HG03097 (cell line): ENCODE data around the gene SDSL.

Source experiments
- ATAC-seq: cut with Tn5 transposase; IDR thresholded peaks from one replicate; pipeline ENCODE4 v1.9.1; 2021; ENCODE audit not compliant: unreplicated experiment, low FRiP score

Gene SDSL

GRCh38 chr12:113422030-113422885, at the start of gene SDSL:
SDSL (plus strand) TSS chr12:113422380; CDS start chr12:113427983, 5,603 bp downstream.
- peak; percentile 87 for ATAC-seq

DNA sequence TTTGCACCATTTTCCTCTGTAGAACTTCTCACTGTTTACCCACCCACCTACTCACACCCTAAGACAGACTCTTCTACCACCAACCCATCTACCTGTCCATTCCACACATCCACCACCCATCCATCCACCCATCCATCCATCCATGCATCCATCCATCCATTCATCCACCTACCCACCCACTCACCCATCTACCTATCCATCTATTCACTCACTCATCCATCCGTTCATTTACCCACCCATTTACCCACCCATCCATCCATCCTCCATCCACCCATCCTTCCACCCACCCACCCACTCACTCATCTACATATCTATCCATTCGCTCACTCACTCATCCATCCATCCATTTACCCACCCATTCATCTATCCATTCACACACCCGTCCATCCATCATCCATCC, 48.7 kb upstream of the SDSL start:
- ATAC-seq, result no peak

DNA sequence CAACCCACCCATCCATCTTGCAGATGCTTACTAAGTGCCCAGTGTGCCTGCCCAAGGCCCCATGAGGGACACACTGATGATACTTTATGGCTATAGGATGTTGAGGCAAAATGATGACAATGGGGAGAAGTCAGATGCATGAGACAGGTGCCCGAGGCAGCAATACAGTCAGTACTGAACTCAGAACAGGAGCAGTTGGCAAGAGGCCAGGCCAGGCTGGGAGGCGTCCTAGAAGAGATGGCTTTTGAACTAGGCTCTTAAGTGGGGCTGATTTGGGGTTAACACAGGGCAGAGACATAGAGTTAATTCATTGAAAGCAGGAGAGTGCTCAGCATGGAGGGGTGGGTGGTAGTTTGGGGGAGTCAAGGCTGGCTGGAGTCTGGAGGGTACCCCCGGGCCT, 48.2 kb upstream of the SDSL start:
- no peak for ATAC-seq

GRCh38 chr12:113374823-113375428, 47.3 kb upstream of the SDSL start:
- ATAC-seq, result no peak

DNA sequence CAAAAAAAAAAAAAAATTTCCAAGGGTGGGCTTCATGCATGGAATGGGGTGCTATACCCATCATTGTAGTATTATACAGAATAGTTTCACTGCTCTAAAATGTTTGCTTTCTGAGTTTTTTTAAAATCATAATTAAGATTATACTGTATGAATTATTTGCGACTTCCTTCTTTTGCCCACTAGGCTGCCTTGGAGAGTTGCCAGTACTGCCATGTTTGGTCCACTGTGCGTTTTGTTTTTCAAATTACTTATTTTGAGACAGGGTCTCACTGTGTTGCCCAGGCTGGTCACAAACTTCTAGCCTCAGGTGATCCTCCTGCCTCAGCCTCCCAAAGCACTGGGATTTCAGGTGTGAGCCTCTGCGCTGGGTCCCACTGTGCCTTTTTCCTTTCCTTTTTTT, 43.9 kb upstream of the SDSL start:
- ATAC-seq, result no peak

DNA sequence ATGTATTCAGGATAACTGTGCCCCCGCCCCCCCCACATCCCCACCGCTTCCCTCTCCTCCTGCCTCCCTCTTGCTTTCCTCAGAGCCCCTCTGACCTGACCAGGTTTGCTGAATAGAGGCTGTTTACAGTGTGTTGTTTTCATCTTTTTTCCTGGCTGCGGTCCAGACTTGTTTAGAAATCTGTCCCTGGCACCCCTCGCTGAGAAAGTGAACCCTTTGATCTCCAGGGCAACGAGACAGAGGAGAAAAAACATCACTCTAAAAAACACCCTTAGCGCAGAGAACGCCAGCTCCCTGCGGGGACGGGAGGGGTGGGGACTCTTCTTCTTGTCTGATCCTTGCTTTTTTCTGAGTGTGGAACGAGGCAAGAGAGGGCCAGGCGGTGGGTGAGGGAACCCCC, 41.0 kb upstream of the SDSL start:
- no peak for ATAC-seq

GRCh38 chr12:113382206-113382605, 40.0 kb upstream of the SDSL start:
- no peak for ATAC-seq

DNA sequence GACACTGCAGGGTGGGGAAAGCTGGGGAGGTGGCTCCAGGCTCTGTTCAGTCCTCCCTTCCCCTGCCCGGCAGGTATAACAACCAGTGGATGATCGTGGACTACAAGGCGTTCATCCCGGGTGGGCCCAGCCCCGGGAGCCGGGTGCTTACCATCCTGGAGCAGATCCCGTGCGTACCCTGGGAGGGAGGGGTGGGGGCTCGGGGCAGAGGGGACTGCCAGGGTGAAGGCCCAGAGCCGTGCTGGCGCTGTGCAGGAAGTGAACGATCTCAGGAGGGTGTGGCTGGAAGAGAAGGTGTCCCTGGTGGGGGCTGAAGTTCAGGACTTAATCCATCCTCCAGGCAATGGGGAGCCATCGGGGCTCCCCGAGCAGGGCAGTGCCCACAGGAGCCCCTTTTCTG, 37.4 kb upstream of the SDSL start:
- ATAC-seq, result no peak

DNA sequence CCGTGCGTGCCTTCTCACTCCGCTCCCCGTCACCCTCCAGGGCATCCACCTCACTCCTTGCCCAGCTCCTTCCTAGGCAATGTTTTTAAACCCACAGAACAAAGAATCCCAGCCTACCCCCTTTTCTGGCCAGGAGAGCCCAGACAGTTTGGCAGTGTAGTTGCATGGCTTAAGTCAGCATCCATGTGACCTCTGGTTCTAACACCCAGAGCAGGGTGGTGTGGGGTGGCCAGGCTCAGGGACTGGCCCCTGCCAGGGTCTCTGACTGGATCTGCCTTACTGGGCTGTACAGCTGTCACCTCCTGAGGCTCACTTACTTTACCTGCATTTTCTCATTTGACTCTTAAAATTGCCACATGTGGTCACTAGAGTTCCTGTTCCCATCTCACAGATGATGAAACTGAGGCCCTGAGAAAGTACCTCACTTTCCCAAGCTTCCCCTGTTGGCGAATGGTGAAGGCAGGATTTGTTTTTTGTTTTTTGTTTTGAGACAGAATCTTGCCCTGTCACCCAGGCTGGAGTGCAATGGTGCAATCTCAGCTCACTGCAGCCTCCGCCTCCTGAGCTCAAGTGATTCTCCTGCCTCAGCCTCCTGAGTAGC, 36.8 kb upstream of the SDSL start:
- no peak for ATAC-seq

- no peak for ATAC-seq
These were observed 35.2 kb upstream of the SDSL start for GRCh38 chr12:113386866-113387566.

DNA sequence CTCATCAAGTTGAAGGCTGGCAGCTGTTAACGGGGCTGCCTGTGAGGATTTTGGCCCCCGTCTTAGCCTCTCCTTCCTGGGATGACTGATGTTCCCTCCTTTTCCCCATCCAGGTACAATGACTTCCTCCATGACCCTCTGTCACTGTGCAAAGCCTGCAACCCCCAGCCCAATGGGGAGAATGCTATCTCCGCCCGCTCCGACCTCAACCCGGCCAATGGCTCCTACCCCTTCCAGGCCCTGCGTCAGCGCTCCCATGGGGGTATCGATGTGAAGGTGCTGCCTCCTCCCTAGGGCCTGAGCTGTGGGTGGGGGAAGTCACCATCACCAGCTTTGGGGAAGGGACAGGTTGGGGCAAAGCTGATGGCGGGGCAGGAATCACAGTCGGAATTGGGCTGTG, 34.5 kb upstream of the SDSL start:
- no peak for ATAC-seq

GRCh38 chr12:113388351-113388750, 33.8 kb upstream of the SDSL start:
- ATAC-seq, result no peak

DNA sequence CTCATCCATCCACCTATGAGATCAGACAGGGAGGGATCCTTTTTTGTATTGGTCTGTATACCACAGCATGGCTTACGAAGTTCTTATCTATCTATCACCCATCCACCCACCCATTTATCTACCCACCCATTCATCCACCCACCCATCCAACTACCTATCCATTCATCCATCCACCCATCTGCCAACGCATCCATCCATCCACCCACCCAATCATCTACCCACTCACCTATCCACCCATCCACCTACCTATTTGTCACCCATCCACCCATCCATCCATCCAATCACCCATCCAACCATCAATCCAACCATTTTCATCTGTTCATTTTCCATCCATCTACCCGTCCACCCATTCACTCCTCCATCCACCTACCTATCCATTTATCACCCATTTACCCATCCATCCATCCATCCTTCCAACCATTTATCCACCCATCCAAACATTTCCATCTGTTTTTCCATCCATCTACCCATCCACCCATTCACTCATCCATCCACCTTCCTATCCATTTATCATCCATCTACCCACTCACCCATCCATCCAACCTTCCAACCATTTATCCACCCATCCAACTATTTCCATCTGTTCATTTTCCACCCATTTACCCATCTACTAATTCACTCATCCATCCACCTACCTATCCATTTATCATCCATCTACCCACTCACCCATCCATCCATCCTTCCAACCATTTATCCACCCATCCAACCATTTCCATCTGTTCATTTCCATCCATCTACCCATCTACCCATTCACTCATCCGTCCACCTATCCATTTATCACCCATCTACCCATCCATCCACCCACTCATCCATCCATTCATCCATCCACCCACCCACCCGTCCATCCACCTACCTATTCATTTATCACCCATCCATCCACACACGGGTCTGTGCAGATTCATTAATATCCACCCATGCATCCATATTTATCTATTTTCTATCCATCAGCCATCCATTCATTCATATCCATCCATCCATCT, 31.8 kb upstream of the SDSL start:
- no peak for ATAC-seq

DNA sequence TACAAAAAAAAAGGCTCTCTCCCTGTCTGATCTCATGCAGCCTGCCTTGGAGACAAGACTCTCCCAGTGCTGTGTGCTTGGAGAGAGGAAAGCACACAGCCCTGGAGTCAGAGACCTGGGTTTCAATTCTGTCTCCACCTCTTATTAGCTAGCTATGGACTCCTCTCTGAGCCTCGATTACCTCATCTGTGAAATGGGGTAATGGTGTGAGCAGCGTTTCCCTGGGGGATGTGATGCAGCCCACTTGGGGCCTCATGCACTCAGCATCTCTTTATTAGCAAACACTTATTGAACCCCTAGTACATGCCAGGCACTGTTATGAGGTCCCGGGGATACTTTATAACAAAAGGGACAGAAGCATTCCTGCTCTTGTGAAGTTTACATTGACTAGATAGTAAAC, 31.0 kb upstream of the SDSL start:
- ATAC-seq, result no peak

DNA sequence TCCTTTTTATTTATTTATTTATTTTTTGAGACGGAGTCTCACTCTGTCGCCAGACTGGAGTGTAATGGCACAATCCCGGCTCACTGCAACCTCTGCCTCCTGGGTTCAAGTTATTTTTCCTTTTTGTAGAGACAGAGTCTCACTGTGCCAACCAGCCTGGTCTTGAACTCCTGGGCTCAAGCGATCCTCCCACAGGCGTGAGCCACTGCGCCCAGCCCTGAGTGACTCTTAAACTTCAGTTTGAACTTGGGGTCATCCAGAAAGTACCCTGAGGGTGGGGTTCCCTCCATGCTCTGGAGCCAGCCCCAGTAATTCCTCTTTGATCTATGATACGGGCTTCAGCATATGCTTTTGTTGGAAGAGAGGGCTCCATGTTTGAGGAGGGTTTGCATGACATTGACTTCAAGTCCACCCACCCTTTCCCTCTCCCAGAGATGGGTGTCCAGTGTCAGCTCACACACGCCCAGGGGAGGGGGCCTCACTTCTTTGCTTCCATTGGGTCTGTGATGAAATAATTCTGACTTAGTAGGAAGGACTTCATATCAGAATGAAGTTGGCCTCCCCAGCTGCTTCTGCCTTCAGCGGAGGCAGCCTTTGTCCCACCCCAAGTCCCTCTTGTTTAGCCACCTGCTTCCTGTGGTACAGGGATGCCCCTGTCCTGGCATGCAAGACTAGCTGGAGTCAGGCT, 30.4 kb upstream of the SDSL start:
- ATAC-seq, result no peak

GRCh38 chr12:113392520-113392919, 29.7 kb upstream of the SDSL start:
- no peak for ATAC-seq

DNA sequence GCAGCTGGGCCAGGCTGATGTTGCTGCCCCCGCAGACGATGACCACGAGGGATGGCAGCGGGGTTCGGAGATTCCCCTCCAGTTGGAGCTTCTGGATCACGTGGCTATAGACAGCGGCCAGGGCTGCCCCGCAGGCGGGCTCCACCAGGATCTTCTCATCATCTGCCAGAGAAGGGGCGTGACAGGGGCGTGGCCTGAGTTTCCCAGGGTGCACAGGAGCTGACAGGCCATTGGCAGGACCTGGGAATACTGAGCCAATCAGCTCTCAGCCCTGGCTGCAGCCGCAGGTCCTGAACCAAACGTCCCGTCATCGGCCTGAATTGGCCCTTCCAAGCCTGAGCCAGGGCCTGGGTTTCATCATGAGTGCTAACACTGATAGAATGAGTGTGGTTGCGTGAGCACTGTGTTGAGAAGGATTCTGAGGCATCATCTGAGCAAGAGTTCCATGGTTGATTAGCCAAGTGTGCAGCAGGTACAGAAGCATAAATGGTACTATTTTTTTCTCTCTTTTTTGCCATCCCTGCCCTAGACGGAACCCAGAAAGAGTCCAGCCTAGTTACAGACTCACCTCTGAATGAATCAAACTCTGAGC, 29.1 kb upstream of the SDSL start:
- no peak for ATAC-seq

- no peak for ATAC-seq
These were observed 28.4 kb upstream of the SDSL start for GRCh38 chr12:113393749-113394148.

- no peak for ATAC-seq
These were observed 27.1 kb upstream of the SDSL start for GRCh38 chr12:113395119-113395518.
